GM13977 (cell line): ENCODE data around the gene DGLUCY.
"Not testable (repeated sequence)": the region's sequence is repeated elsewhere in the genome, so short reads cannot be mapped to it uniquely, and the experiment has no call there.

Source experiments
- DNase-seq: peaks from one replicate; pipeline ENCODE4 v3.0.0; 2012; ENCODE audit warnings: low spot score
- in situ Hi-C: fragments of 300-500 bp; cut with MboI; formaldehyde crosslinking; loops from one replicate; pipeline ENCODE4 v1.12.0; 2022; ENCODE audit warnings: low sequenced_read_pairs, low pct_unique_long_range_greater_than_20kb, mixed read lengths, inconsistent platforms; ENCODE audit not compliant: unreplicated experiment
- TF ChIP-seq, protein P1 (sequence below): IDR thresholded peaks from 2 replicates; pipeline ENCODE4 v1.5.1; 2012; ENCODE audit warnings: mild to moderate bottlenecking, control low read depth; ENCODE audit not compliant: insufficient read depth; ENCODE audit errors: extremely low read depth, missing control alignments

DGLUCY gene

DNA sequence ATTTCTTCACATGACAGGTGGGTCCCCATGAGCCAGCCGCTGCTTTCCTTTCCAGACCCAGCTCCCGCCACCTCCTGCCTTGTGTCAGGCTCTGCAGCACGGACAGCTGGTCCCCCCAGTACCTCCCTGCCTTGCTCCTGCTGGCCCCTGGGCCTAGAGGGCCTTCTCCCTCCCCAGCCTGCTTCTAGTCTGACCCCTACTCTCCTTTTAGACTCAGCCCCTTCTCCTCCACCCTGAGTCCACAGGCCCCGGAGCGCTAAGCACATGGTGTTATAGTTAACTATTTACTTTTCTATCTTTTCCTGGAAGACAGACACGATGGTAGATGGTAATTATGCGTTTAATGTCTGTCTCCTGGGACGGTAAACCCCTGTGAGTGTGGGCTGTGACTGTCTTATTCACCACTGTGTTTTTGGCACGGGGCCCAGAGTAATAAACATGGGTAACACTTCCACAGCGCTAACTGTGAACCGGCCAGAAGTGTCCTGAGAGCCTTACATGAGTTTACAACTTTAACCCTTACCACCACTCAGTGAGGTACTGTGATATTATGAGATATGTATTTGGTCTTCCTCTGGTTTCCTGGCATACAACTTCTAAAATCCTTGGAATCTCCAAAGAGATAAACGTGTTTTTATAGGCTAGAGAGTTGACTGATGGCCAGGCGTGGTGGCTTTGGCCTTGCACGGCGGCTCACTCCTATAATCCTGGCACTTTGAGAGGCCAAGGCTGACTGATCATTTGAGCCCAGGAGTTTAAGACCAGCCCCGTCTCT is 41.2 kb downstream of the DGLUCY start:
- in situ Hi-C loops: no loop called here

DNA sequence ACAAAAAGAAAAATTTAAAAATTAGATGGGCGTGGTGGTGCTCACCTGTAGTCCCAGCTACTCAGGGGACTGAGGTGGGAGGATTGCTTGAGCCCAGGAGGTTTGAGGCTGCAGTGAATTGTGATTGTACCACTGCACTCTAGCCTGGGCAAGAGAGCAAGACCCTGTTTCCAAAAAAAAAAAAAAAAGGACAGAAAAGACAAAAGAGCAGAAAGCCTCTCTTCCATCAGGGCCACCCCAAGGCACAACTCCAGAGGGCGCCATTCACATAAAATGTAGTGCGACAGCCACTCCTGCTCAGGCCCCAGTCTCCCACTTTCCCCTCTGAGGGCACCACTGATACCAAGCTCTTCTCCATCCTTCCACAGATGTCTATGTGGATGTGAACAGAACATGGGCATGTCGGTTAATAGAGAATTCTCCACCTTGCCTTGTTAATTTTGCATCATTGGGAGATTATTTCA is 41.8 kb downstream of the DGLUCY start:
- no peak for DNase-seq
- in situ Hi-C loops: no loop called here
- TF ChIP-seq, protein P1, sequence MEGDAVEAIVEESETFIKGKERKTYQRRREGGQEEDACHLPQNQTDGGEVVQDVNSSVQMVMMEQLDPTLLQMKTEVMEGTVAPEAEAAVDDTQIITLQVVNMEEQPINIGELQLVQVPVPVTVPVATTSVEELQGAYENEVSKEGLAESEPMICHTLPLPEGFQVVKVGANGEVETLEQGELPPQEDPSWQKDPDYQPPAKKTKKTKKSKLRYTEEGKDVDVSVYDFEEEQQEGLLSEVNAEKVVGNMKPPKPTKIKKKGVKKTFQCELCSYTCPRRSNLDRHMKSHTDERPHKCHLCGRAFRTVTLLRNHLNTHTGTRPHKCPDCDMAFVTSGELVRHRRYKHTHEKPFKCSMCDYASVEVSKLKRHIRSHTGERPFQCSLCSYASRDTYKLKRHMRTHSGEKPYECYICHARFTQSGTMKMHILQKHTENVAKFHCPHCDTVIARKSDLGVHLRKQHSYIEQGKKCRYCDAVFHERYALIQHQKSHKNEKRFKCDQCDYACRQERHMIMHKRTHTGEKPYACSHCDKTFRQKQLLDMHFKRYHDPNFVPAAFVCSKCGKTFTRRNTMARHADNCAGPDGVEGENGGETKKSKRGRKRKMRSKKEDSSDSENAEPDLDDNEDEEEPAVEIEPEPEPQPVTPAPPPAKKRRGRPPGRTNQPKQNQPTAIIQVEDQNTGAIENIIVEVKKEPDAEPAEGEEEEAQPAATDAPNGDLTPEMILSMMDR: no peak

More for the DNA sequence above, 41.2 kb downstream of the DGLUCY start:
- TF ChIP-seq, protein P1: no peak
- DNase-seq: no peak

DNA sequence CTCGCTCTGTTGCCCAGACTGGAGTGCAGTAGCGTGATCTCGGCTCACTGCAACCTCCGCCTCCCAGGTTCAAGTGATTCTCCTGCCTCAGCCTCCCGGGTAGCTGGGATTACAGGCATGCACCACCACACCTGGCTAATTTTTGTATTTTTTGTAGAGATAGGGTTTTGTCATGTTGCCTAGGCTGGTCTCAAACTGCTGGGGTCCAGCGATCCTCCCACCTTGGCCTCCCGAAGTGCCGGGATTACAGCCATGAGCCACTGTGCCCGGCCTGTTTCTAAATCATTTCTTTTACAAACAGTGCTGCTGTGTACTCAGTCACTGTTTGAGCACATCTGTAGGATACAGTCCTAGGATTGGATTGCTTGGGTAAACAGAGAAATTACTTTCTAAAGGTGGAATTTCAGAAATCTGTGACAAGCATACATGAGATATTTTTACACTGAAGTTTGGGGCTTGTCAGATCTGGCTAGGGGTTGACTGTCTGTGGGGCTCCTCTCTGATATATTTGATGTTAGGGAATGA is 42.3 kb downstream of the DGLUCY start:
- in situ Hi-C loops, DNase-seq: not testable (repeated sequence)

DNA sequence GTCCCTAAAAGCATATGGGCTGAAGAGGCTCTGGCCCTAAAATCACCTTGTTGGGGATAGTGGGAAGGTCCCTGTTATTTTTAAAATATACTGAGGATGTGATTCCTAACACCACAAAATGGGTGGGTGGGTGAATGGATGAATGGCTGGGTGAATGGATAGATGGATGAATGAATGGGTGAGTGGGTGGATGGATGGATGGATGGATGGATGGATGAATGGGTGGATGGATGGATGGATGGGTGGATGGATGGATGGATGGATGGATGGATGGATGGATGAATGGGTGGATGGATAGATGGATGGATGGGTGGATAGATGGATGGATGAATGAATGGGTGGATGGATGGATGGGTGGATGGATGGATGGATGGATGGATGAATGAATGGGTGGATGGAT is 43.0 kb downstream of the DGLUCY start:
- DNase-seq, in situ Hi-C loops: not testable (repeated sequence)

DNA sequence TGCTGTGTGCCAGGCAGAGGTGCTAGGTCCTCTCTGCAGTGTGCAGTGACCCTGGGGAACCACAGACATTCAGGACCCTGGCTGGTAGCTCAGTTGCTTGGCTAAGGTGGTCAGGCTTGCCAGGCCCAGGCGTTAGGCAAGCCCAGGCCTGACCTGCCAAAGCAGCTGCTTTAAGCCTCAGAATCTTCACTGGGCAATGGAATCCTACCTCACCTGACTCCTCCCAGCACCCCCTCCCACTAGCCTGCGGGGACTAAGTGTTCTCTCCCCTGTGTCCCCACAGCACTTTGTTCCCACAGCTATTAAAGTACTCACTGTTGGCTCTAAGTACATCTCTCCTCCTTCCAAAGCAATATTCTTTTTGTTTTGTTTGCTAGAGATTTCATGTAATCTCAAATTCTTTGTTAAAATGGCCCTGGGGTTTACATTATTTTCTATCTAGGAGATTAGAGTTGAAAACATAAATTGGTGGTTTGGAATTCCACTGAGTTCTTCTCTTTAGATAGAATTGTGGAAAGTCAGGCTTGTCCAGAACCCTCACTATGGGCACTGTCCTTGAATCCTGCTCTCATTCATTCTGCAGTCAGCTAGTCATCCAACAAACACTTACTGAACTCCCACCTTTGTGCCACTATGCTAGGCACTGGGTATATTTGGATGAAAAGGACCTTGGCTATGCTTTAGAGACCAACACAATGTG is 44.4 kb downstream of the DGLUCY start:
- no peak for DNase-seq
- in situ Hi-C loops: no loop called here
- TF ChIP-seq, protein P1: no peak

DNA sequence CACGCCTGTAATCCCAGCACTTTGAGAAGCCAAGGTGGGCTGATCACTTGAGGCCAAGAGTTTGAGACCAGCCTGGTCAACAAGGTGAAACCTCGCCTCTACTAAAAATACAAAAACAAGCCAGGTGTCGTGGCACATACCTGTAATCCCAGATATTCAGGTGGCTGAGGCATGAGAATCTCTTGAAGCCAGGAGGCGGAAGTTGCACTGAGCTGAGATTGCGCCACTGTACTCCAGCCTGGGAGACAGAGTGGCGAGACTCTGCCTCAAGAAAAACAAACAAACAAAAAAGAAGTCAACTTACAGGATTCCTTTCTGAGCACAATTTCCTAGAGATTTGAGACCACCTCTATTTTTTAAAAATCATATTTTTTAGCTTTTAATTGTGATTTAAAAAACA is 45.3 kb downstream of the DGLUCY start:
- TF ChIP-seq, protein P1: no peak
- no peak for DNase-seq
- in situ Hi-C loops: no loop called here

DNA sequence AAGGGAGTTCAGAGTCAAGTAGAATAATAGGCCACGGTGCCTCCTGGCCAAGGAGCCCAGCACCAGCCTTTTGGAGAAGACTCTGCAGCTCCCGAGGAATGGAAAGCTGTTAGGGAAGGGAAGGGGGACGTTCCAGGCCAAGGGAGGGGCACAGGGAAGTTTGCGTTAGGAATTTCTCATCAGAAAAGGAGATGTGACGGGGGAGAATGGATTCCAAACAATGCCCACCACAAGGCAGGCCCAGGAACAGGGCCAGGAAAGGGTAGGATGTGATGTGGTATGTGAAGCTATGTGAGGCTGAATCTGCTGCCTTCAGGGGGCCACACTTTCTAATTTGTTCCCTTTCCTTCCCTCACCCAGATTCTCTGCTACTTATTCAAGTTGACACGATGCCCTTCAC is 46.0 kb downstream of the DGLUCY start:
- no peak for DNase-seq
- in situ Hi-C loops: no loop called here
- TF ChIP-seq, protein P1: no peak
